ACC112 (cell line): ENCODE data around the gene MAPK10.

Experiments used
- H2AFZ ChIP-seq: fragments of 200-600 bp; sonication (generic); one replicate; pipeline ENCODE4 v1.6.0; 2017; ENCODE audit warnings: antibody characterized with exemption, low read length; ENCODE audit not compliant: unreplicated experiment
- H3K27ac ChIP-seq: fragments of 200-600 bp; sonication (generic); 2 replicates; pipeline ENCODE4 v1.5.1; 2014; ENCODE audit warnings: low read depth, mild to moderate bottlenecking, antibody characterized with exemption, low read length, moderate library complexity
- H3K27me3 ChIP-seq: fragments of 200-600 bp; sonication (generic); 2 replicates; pipeline ENCODE4 v1.6.1; 2014; ENCODE audit warnings: mild to moderate bottlenecking, antibody characterized with exemption, low read length, moderate library complexity, mixed read lengths; ENCODE audit not compliant: insufficient read depth
- H3K36me3 ChIP-seq: fragments of 200-600 bp; sonication (generic); 2 replicates; pipeline ENCODE4 v1.6.1; 2016; ENCODE audit warnings: mild to moderate bottlenecking, antibody characterized with exemption, low read length, moderate library complexity, mixed read lengths; ENCODE audit not compliant: insufficient read depth
- H3K4me1 ChIP-seq: fragments of 200-600 bp; sonication (generic); one replicate; pipeline ENCODE4 v1.6.1; 2016; ENCODE audit warnings: low read length, mixed read lengths; ENCODE audit not compliant: insufficient read depth, unreplicated experiment, control insufficient read depth
- H3K4me3 ChIP-seq: fragments of 200-600 bp; sonication (generic); 2 replicates; pipeline ENCODE4 v1.5.1; 2014; ENCODE audit warnings: mild to moderate bottlenecking, low read depth, low read length
- H3K79me2 ChIP-seq: fragments of 200-600 bp; sonication (generic); one replicate; pipeline ENCODE4 v1.6.0; 2016; ENCODE audit warnings: low read length; ENCODE audit not compliant: control insufficient read depth, unreplicated experiment, insufficient read depth

The MAPK10 gene

GRCh38 chr4:86313656-86314055 lies 46.2 kb downstream of the MAPK10 start:
- Histone ChIP-seq H3K27me3 (no peaks in the 10 kb centered on the region), H3K27ac (no peak overlapping the region), H3K4me3 (no peak overlapping the region), H2AFZ (no peak overlapping the region), H3K4me1 (no peaks in the 10 kb centered on the region), H3K36me3 (no peaks in the 10 kb centered on the region), H3K79me2 (no peaks in the 10 kb centered on the region)

DNA sequence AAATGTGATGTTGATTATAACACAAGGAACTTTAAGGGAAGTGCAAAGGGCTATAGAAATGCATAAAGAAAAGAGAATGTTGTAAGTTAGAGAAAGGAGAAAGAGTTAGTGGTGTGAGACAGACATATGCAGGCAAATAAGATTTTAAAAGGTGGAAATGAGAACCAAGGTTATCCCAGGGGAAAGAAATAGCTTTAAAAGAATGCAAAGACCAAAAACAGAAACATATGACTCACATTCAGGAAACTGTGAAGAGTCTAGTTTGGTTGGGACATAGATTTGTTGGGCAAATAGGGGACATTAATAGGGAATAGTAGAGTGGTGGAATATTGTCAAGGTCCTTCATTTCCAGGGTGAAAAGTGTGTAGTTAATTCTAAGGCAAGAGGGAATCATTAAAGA lies 52.4 kb downstream of the MAPK10 start:
- Histone ChIP-seq H3K27me3 (no peaks in the 10 kb centered on the region), H3K79me2 (no peaks in the 10 kb centered on the region), H3K4me1 (peaks cover 24% of the 10 kb centered on the region), H3K27ac (peak overlapping the region; percentile 83), H3K36me3 (no peaks in the 10 kb centered on the region), H2AFZ (peak overlapping the region; percentile 10), H3K4me3 (peak overlapping the region; percentile 55)

DNA sequence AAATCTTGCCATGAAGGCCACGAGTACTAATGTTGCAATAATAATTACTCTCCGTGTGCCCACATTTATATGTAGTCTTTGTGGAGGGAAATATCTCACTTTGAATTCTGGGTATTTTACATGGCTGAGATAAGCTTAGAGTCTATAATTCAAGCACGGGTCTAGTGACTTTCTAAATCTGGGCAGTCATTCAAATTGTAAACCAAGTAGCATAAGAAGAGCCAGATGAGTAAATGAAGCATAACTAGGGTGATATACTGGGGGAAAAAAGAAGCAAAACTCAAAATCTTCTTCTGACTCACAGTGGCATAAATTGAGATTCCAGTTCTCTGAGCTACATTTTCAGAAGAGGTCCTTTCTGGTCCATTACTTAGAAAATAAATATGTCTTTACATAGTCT lies 53.0 kb downstream of the MAPK10 start:
- Histone ChIP-seq H3K4me1 (peaks cover 24% of the 10 kb centered on the region), H3K4me3 (peak overlapping the region; percentile 55), H3K36me3 (no peaks in the 10 kb centered on the region), H3K27me3 (no peaks in the 10 kb centered on the region), H3K79me2 (no peaks in the 10 kb centered on the region), H3K27ac (peak overlapping the region; percentile 83), H2AFZ (peak overlapping the region; percentile 10)

DNA sequence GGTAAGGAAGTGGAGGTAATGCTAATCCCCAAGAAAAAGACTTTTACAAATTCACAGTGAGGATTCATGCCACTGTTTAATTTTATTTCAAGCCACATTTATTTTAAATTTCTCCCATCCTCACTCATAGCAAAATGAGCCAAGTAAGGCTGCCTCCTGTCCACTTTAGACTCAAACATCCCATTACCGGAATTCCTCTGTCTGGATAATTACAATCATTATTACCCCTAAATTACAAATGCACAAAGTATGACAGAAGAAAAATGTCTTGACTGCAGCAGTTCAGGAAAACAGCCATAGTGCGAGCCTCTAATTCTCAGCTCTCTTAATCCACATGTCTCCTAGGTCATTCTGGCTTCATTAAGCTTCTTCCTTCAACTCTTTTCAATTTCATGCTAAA lies 57.0 kb downstream of the MAPK10 start:
- Histone ChIP-seq H3K27me3 (no peaks in the 10 kb centered on the region), H3K4me3 (no peak overlapping the region), H3K36me3 (no peaks in the 10 kb centered on the region), H3K27ac (no peak overlapping the region), H2AFZ (no peak overlapping the region), H3K79me2 (no peaks in the 10 kb centered on the region), H3K4me1 (peaks cover 17% of the 10 kb centered on the region)

DNA sequence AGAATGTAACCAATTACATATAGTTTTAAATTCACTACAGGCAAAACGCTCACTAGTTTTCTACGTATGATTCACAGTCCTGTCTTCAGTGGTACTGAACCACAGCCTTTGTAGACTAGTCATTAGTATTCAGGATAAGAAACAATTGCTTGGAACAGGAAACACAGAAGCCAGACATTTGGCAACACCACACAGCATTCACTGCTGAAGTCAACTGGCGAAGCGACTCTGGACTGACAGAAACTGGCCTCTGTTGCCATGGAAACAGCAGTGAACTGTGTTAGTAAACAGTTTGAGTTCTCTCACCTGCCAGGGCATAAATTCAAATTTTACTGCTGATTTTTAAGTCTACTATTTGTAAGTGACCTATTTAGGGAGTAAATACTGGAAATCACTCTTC lies 57.6 kb downstream of the MAPK10 start:
- Histone ChIP-seq H3K4me3 (no peak overlapping the region), H3K36me3 (no peaks in the 10 kb centered on the region), H3K27ac (no peak overlapping the region), H3K27me3 (no peaks in the 10 kb centered on the region), H2AFZ (no peak overlapping the region), H3K79me2 (no peaks in the 10 kb centered on the region), H3K4me1 (peaks cover 11% of the 10 kb centered on the region)

GRCh38 chr4:86300516-86300915 lies 59.3 kb downstream of the MAPK10 start:
- no peaks in the 10 kb centered on the region for H3K27me3 ChIP-seq
- no peaks in the 10 kb centered on the region for H3K36me3 ChIP-seq
- no peaks in the 10 kb centered on the region for H3K4me1 ChIP-seq
- no peaks in the 10 kb centered on the region for H3K79me2 ChIP-seq
- H3K4me3 ChIP-seq = no peak overlapping the region
- H3K27ac ChIP-seq = no peak overlapping the region
- H2AFZ ChIP-seq = no peak overlapping the region

DNA sequence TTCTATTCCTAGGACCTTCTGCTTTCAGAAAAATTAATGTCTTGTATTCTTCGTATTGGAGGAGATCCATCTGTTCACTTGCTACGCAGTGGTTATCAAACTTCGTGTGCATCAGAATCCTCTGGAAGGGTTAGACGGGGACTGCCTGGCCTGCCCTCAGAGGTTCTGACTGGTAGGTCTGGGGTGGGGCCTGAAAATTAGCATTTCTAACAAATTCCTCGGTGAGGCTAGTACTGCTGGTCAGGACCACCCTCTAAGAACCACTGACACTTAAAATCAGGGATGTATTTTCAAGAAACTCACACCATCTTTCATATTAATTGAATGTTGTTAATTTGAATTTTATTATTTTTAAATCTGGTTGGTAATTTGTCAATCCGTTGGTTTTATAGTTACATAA lies 63.0 kb downstream of the MAPK10 start:
- peaks cover 7% of the 10 kb centered on the region for H3K4me1 ChIP-seq
- H2AFZ ChIP-seq = no peak overlapping the region
- no peaks in the 10 kb centered on the region for H3K36me3 ChIP-seq
- no peaks in the 10 kb centered on the region for H3K79me2 ChIP-seq
- H3K4me3 ChIP-seq = no peak overlapping the region
- no peak overlapping the region for H3K27ac ChIP-seq
- no peaks in the 10 kb centered on the region for H3K27me3 ChIP-seq

DNA sequence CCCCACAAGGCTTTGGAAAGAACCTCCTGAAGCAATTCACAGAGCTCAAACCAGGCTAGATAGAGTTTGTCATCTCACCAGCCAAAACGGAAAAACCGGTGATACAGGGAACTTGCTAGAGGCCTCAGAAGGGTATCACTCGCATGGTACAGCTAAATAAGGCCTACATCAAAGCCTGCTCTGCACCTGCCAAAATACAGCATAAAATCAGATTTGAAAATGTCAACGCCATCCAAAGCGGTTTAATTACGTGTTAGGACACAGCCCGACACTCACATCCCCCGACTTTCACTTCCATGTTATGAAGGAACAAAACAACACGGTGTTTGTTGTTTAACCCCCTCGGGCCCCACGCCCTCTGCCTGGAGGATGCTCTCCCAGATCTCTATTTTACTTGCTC lies 65.0 kb downstream of the MAPK10 start:
- no peak overlapping the region for H3K4me3 ChIP-seq
- no peaks in the 10 kb centered on the region for H3K79me2 ChIP-seq
- H2AFZ ChIP-seq = no peak overlapping the region

DNA sequence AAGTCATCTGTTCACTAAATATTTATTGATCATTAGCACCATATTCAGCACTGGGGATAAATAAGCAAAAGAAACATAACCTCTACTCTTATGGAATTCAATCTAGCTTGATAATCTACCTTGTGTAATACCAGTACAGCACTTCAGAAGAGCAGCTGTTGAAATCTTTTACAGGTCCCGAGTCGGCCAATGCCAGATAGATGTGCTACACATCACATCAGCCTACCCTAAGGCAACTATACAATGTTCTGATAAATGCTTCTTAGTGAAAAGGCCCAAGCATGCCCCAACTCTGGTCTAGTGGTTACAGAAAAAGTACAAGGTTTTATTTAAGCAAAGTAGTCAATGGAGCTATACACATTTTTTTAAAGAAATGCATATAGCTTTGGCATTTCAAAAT lies 68.7 kb downstream of the MAPK10 start:
- Histone ChIP-seq H3K27ac (no peak overlapping the region), H3K4me3 (no peak overlapping the region), H3K36me3 (no peaks in the 10 kb centered on the region), H3K27me3 (no peaks in the 10 kb centered on the region), H3K79me2 (no peaks in the 10 kb centered on the region), H2AFZ (no peak overlapping the region), H3K4me1 (peaks cover 20% of the 10 kb centered on the region)

More for the DNA sequence above, 65.0 kb downstream of the MAPK10 start:
- Histone ChIP-seq H3K27me3 (no peaks in the 10 kb centered on the region), H3K36me3 (no peaks in the 10 kb centered on the region), H3K27ac (no peak overlapping the region), H3K4me1 (peaks cover 20% of the 10 kb centered on the region)

DNA sequence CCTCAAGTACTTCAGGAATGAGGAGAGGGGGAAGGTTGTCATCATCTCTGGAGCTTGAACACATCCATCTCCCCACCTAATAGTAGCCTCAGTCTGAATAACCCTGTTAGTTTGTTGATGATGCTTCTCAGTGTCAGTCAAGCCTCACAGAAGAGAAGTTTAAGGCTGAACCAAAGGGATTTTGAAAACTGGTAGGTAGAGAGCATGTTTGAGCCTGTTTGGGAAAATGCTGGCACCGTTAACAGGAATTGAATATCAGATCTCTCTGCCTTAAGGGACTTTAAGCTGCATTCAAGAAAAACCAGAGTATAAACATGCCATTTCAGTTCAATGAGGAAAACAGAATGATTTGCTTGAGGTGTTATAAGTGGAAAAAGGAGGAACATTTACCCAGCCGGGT lies 73.1 kb downstream of the MAPK10 start:
- H3K36me3 ChIP-seq = no peaks in the 10 kb centered on the region
- H3K27me3 ChIP-seq = no peaks in the 10 kb centered on the region
- H3K79me2 ChIP-seq = no peaks in the 10 kb centered on the region
- no peak overlapping the region for H2AFZ ChIP-seq
- no peak overlapping the region for H3K27ac ChIP-seq
- peaks cover 11% of the 10 kb centered on the region for H3K4me1 ChIP-seq
- no peak overlapping the region for H3K4me3 ChIP-seq

- H3K4me3 ChIP-seq = no peak overlapping the region
- H3K27me3 ChIP-seq = no peaks in the 10 kb centered on the region
- H3K36me3 ChIP-seq = no peaks in the 10 kb centered on the region
- H3K27ac ChIP-seq = no peak overlapping the region
- H2AFZ ChIP-seq = no peak overlapping the region
- no peaks in the 10 kb centered on the region for H3K4me1 ChIP-seq
- no peaks in the 10 kb centered on the region for H3K79me2 ChIP-seq
Observed at GRCh38 chr4:86283371-86283770, 76.5 kb downstream of the MAPK10 start.
